Duodenal mucosa (tissue), 2 donors: ENCODE measurements around the gene GPC5.

Source experiments
- H3K27ac ChIP-seq: one replicate; pipeline ENCODE4 v1.7.0; 2013; ENCODE audit warnings: low read depth, low read length
- H3K27me3 ChIP-seq, 2 donors: one replicate each; pipeline ENCODE4 v1.7.0; 2013; ENCODE audit warnings: low read length in 2 of 2, control low read depth in 1 of 2; ENCODE audit not compliant: insufficient read depth in 2 of 2, control insufficient read depth in 1 of 2
- H3K36me3 ChIP-seq, 2 donors: one replicate each; pipeline ENCODE4 v1.7.0; 2013; ENCODE audit warnings: low read length in 2 of 2, control low read depth in 1 of 2; ENCODE audit not compliant: insufficient read depth in 2 of 2, control insufficient read depth in 1 of 2
- H3K4me1 ChIP-seq, 2 donors: one replicate each; pipeline ENCODE4 v1.7.0; 2013; ENCODE audit warnings: low read length in 2 of 2, control low read depth in 1 of 2; ENCODE audit not compliant: insufficient read depth in 2 of 2, control insufficient read depth in 1 of 2
- H3K4me3 ChIP-seq, 2 donors: one replicate each; pipeline ENCODE4 v1.7.0; 2013; ENCODE audit warnings: low read length in 2 of 2, low read depth in 1 of 2
- H3K9ac ChIP-seq, 2 donors: one replicate each; pipeline ENCODE4 v1.7.0; 2013; ENCODE audit warnings: low read length in 2 of 2, low read depth in 1 of 2
- H3K9me3 ChIP-seq, 2 donors: one replicate each; pipeline ENCODE4 v1.7.0; 2013; ENCODE audit warnings: low read length in 2 of 2, control low read depth in 1 of 2; ENCODE audit not compliant: control insufficient read depth in 1 of 2

Gene GPC5

DNA sequence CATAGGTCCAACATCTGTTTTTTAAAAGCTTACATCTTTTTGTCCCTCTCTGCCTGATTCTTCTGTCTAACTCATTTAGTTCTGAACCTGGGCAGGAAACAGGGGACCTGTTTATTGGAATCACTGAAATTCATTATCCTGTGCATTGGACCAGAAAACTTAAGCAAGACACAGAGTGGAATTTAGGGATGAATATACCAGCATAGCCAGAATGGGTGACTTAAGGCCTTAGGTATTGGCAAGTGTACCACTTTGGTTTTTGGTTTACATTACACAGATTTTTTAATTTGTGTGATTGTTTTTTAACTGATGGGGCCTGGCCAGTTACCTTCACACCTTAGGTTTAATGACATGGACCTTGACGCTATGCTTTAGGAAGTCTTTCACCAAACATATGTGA is 232.5 kb downstream of the GPC5 start:
- Histone ChIP-seq H3K27me3 (no peaks in the 10 kb centered on the region), H3K4me3 (no peak overlapping the region), H3K27ac (no peak overlapping the region), H3K9ac (no peak overlapping the region), H3K9me3 (no peaks in the 10 kb centered on the region), H3K36me3 (no peaks in the 10 kb centered on the region), H3K4me1 (no peaks in the 10 kb centered on the region)

DNA sequence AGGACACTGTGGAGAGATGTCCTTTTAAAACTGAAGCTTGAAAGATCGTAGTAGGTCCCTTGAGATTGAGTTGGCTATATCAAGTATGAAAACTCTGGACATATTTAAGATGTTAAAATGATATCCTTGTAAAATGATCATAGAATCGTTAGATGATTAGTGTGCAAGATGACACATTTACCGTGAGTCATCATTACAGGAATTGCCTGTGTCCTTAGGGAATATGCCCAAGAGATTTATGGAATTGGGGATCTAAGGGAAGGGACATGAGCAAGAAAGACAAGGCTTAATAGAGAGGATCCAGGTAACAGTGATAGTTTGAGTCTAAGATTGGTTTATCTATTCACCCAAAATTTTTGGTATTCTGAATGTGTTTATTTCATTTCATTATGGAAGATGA is 233.7 kb downstream of the GPC5 start:
- no peaks in the 10 kb centered on the region for H3K4me1 ChIP-seq
- H3K36me3 ChIP-seq = no peaks in the 10 kb centered on the region
- H3K9ac ChIP-seq = no peak overlapping the region
- H3K9me3 ChIP-seq = no peaks in the 10 kb centered on the region
- H3K27me3 ChIP-seq = no peaks in the 10 kb centered on the region
- H3K27ac ChIP-seq = no peak overlapping the region
- H3K4me3 ChIP-seq = no peak overlapping the region

- H3K9me3 ChIP-seq = no peaks in the 10 kb centered on the region
- no peak overlapping the region for H3K9ac ChIP-seq
- H3K27me3 ChIP-seq = no peaks in the 10 kb centered on the region
Observed at GRCh38 chr13:91639330-91639729, 240.9 kb downstream of the GPC5 start.

DNA sequence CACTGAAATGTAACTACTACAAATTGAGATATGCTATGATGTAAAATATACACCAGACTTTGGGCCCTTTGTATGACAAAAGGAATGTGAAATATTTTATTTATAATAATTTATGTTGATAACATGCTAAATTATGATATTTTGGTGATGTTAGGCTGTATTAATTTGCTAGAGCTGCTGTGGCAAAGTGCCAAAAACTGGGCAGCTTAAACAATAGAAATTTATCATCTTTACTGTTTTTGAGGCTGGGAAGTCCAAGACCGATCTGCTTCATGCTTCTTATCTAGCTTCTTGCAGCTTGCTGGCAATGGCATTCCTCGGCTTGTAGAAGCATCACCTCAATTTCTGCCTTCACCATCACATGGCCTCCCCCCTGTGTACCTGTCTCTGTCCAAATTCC is 245.0 kb downstream of the GPC5 start:
- H3K27ac ChIP-seq = no peak overlapping the region
- no peaks in the 10 kb centered on the region for H3K36me3 ChIP-seq
- H3K4me1 ChIP-seq = no peaks in the 10 kb centered on the region
- no peaks in the 10 kb centered on the region for H3K27me3 ChIP-seq
- H3K4me3 ChIP-seq = no peak overlapping the region
- H3K9me3 ChIP-seq = no peaks in the 10 kb centered on the region
- no peak overlapping the region for H3K9ac ChIP-seq

More at GRCh38 chr13:91639330-91639729, 240.9 kb downstream of the GPC5 start:
- no peak overlapping the region for H3K27ac ChIP-seq
- H3K4me1 ChIP-seq = no peaks in the 10 kb centered on the region
- H3K36me3 ChIP-seq = no peaks in the 10 kb centered on the region
- no peak overlapping the region for H3K4me3 ChIP-seq

- no peak overlapping the region for H3K4me3 ChIP-seq
- no peak overlapping the region for H3K9ac ChIP-seq
- no peaks in the 10 kb centered on the region for H3K4me1 ChIP-seq
- no peaks in the 10 kb centered on the region for H3K9me3 ChIP-seq
- H3K27ac ChIP-seq = no peak overlapping the region
- no peaks in the 10 kb centered on the region for H3K27me3 ChIP-seq
- no peaks in the 10 kb centered on the region for H3K36me3 ChIP-seq
Observed at GRCh38 chr13:91644806-91645205, 246.4 kb downstream of the GPC5 start.

DNA sequence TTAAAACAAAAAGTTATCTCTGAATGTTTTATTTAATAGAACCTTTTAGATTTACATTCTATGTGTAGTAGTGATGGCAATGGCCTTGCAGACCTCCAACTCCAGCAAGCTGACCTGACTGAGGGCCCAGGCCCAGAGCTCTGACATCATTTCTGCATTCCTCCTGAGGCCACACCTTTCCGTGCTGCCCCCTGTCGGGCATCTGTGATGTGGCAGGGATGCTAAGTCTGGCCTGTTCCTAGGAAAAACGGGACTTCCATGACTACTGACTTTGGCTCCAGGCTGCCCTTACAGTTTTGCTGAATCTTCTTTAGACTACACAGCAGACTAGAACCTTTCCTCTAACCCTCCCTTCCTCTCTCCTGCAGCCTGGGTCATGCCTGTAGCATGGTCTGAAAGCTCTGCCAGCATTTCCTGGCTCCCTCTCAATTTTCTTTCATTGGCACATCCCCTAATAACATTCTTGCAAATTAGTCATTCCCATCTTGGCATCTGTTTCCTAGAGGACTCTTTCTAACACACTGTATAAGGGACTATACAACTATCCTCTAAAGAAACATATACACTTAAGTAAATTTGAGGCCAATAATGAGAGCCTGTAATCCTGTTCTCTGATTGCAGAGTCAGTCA is 249.1 kb downstream of the GPC5 start:
- H3K4me3 ChIP-seq = no peak overlapping the region
- H3K27me3 ChIP-seq = no peaks in the 10 kb centered on the region
- H3K9ac ChIP-seq = no peak overlapping the region
- no peaks in the 10 kb centered on the region for H3K4me1 ChIP-seq
- H3K9me3 ChIP-seq = no peaks in the 10 kb centered on the region
- H3K36me3 ChIP-seq = no peaks in the 10 kb centered on the region
- no peak overlapping the region for H3K27ac ChIP-seq

DNA sequence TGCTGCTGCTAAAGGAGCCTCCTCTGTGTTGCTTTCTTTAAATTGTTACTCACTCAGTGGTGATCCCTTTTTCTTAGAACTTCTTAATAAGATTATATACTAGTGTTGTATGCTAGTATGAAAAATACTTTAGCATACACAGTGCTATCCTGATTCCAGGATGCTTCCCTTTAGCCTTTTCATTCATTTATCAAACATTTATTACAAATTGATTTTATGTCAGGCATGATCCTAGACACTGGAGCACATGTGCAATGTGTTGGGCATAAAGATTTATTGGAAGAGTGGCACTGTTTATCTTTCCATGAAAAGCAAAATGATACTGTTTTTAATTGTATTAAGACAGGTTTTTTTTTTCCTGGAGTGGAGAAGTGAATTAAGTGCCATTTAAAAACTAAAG is 249.6 kb downstream of the GPC5 start:
- Histone ChIP-seq H3K9ac (no peak overlapping the region), H3K27ac (no peak overlapping the region), H3K9me3 (no peaks in the 10 kb centered on the region), H3K4me3 (no peak overlapping the region), H3K4me1 (no peaks in the 10 kb centered on the region), H3K27me3 (no peaks in the 10 kb centered on the region), H3K36me3 (no peaks in the 10 kb centered on the region)

GRCh38 chr13:91649456-91649855 is 251.0 kb downstream of the GPC5 start:
- H3K27me3 ChIP-seq = no peaks in the 10 kb centered on the region
- no peak overlapping the region for H3K4me3 ChIP-seq
- no peaks in the 10 kb centered on the region for H3K4me1 ChIP-seq
- H3K9ac ChIP-seq = no peak overlapping the region
- H3K36me3 ChIP-seq = no peaks in the 10 kb centered on the region
- no peaks in the 10 kb centered on the region for H3K9me3 ChIP-seq
- H3K27ac ChIP-seq = no peak overlapping the region

- Histone ChIP-seq H3K9me3 (no peaks in the 10 kb centered on the region), H3K4me3 (no peak overlapping the region), H3K36me3 (no peaks in the 10 kb centered on the region), H3K27me3 (no peaks in the 10 kb centered on the region), H3K9ac (no peak overlapping the region), H3K4me1 (no peaks in the 10 kb centered on the region), H3K27ac (no peak overlapping the region)
Observed at GRCh38 chr13:91652404-91653301, 254.2 kb downstream of the GPC5 start.

- Histone ChIP-seq H3K36me3 (no peaks in the 10 kb centered on the region), H3K9me3 (no peaks in the 10 kb centered on the region), H3K4me1 (no peaks in the 10 kb centered on the region), H3K9ac (no peak overlapping the region), H3K27ac (no peak overlapping the region), H3K4me3 (no peak overlapping the region), H3K27me3 (no peaks in the 10 kb centered on the region)
Observed at GRCh38 chr13:91655731-91656130, 257.3 kb downstream of the GPC5 start.
